ENCODE results near the gene CDC14A.

The CDC14A gene

DNA sequence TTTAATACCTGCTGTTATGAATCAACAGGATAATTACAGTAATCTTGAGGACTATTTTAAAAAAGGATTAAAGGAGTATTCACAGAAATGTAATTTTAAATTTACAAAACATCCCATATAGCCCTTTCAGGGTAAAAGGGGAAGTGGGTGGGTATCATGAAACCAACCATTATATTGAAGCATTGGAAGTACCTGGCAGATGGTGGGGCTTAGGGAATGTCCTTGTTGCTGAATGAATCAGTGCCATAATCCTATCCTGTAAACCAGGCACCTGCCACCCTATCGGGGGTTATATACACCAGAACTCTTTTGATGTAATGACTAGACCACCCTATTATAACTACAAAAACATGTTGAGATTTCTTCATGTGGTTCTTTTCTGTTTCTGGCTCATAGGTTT lies 30.4 kb downstream of the CDC14A start:
- no peak overlapping the region for H3K4me3 ChIP-seq
- no peaks in the 10 kb centered on the region for H3K36me3 ChIP-seq
- H3K4me1 ChIP-seq: peaks cover 0 to 7% (median 4%) of the 10 kb centered on the region in 4 donors
- H3K27ac ChIP-seq: no peak overlapping the region
- H3K27me3 ChIP-seq: no peaks in the 10 kb centered on the region
- TF ChIP-seq CTCF (IDR thresholded peaks at IDR 0.05): no peak
- no peak for DNase-seq
- intact Hi-C loops (cut with DNase I; ENCODE audit: low total_unique reads): no loop called here
- H3K9me3 ChIP-seq: no peaks in the 10 kb centered on the region

DNA sequence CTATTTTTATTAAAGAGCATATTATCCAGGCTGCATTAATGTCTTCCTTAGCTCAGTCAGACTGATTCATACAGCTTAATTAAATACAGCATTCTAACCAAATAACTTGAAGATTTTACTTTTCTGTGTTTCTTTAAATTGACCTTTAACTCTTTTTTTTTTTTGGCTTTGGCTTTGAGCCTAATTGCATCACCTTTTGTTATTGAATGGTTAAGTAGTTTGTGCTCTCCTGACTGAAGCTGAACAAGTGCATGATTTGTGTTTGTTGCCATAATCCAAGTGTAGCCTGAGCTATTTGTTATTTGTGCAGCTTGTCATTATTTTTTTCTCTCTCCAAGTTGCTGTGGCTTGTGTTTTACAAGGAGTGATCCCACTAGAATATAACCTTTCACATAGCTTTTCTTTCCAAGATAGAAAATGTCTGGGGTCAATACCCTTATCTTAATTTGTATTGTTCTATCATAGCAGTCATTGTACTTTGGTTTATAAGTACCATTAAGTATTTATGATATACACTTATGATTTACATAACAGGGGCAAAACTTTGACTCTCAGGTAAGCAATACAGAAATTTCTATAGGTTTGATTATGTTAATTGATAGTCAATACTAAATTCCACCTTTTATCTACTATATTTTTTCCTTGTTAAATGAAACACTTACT lies 31.6 kb downstream of the CDC14A start:
- TF ChIP-seq CTCF (IDR thresholded peaks at IDR 0.05): no peak
- no peak overlapping the region for H3K4me3 ChIP-seq
- peaks cover 0 to 11% (median 6%) of the 10 kb centered on the region in 4 donors for H3K4me1 ChIP-seq
- no peaks in the 10 kb centered on the region for H3K9me3 ChIP-seq
- intact Hi-C loops (cut with DNase I; ENCODE audit: low total_unique reads): no loop called here
- no peak overlapping the region for H3K27ac ChIP-seq
- no peaks in the 10 kb centered on the region for H3K36me3 ChIP-seq
- no peak for DNase-seq
- no peaks in the 10 kb centered on the region for H3K27me3 ChIP-seq

GRCh38 chr1:100387209-100387608 lies 34.9 kb downstream of the CDC14A start:
- Histone ChIP-seq H3K27ac (peak overlapping the region in 1 of 2 donors; percentile 38), H3K4me3 (peak overlapping the region in 1 of 2 donors; percentile 24)

GRCh38 chr1:100387657-100388350 lies 35.5 kb downstream of the CDC14A start:
- DNase-seq: no peak
- H3K4me3 ChIP-seq: peak overlapping the region in 1 of 2 donors; percentile 24

More at GRCh38 chr1:100387209-100387608, 34.9 kb downstream of the CDC14A start:
- intact Hi-C loops (cut with DNase I; ENCODE audit: low total_unique reads): no loop called here
- Histone ChIP-seq H3K4me1 (peaks cover 0 to 11% (median 6%) of the 10 kb centered on the region in 4 donors), H3K9me3 (no peaks in the 10 kb centered on the region), H3K27me3 (no peaks in the 10 kb centered on the region), H3K36me3 (peaks cover 0 to 7% (median 0%) of the 10 kb centered on the region in 3 donors)
- no peak for TF ChIP-seq CTCF (IDR thresholded peaks at IDR 0.05)
- no peak for DNase-seq

DNA sequence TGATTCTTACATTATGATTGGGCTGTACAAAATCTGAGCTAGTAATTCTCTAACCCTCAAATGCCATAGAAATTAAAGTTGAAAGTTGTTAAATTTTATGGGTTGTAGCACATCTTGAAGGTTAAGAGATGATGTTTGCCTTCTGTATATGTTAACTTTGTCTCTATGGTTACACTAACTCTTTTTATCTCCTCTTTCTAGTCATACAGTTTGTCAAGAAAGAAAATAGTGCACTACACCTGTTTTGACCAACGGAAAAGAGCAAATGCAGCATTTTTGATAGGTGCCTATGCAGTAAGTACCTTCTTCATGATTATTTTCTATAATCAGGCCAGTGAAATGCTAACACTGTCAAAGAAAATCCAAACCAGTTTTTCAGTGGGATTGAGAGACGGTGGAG lies 38.2 kb downstream of the CDC14A start:
- no peaks in the 10 kb centered on the region for H3K9me3 ChIP-seq
- H3K27ac ChIP-seq: no peak overlapping the region
- peaks cover 0 to 11% (median 0%) of the 10 kb centered on the region in 3 donors for H3K36me3 ChIP-seq
- H3K4me3 ChIP-seq: no peak overlapping the region
- H3K27me3 ChIP-seq: no peaks in the 10 kb centered on the region
- intact Hi-C loops (cut with DNase I; ENCODE audit: low total_unique reads): no loop called here
- peaks cover 0 to 11% (median 6%) of the 10 kb centered on the region in 4 donors for H3K4me1 ChIP-seq
- no peak for TF ChIP-seq CTCF (IDR thresholded peaks at IDR 0.05)
- DNase-seq: no peak

More at GRCh38 chr1:100387657-100388350, 35.5 kb downstream of the CDC14A start:
- TF ChIP-seq CTCF (IDR thresholded peaks at IDR 0.05): no peak
- peaks cover 0 to 11% (median 6%) of the 10 kb centered on the region in 4 donors for H3K4me1 ChIP-seq
- peaks cover 0 to 7% (median 0%) of the 10 kb centered on the region in 3 donors for H3K36me3 ChIP-seq
- peak overlapping the region in 1 of 2 donors; percentile 38 for H3K27ac ChIP-seq
- no peaks in the 10 kb centered on the region for H3K27me3 ChIP-seq
- intact Hi-C loops (cut with DNase I; ENCODE audit: low total_unique reads): no loop called here
- no peaks in the 10 kb centered on the region for H3K9me3 ChIP-seq

Data from tibial artery (tissue), 4 donors.